ENCODE data around the gene NPTXR.

The NPTXR gene

DNA sequence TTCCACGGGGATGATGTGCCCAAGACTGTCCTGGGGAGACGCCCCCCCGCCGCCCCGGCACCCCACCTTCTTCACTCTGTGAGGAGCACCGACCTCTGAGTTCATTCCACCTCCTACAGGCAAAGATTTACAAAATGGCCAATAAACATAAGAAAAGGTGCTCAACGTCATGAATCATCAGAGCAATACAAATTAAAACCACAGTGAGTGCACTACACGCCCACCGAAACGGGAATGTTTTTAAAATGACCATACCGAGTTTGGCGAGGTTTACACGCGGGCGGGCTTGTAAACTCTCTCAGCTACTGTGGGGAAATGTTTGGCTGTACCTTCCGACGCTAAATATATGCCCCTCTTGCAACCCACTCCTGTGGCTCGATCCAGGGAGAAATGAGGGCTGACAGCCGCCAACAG, 7.9 kb downstream of the NPTXR start:
- no peak overlapping the region for H3K4me3 ChIP-seq (ENCODE audit: low read length)
- TF ChIP-seq ZNF274 (IDR thresholded peaks at IDR 0.05; ENCODE audit: low read depth, low read length): no peak

DNA sequence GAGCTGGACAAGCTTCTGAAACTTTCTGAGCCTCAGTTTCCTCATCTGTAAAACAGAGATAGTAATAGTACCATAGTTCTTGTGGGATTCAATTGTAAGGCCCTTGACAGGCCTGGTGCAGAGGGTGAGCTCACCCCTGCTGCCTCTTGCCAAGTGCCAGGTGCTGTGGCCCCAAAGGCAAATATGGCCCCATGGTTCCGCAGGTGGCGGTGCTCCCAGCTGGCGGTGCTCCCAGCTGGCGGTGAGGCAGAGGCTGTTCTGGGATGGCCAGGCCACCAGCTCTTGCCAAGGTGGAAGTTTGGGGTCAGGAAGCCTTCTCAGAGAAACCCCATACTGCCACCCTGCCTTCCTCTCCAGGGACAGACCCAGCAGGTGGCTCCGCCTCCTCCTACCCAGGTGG, 8.8 kb downstream of the NPTXR start:
- no peak overlapping the region for H3K4me3 ChIP-seq (ENCODE audit: low read length)
- no peak for TF ChIP-seq ZNF274 (IDR thresholded peaks at IDR 0.05; ENCODE audit: low read depth, low read length)

DNA sequence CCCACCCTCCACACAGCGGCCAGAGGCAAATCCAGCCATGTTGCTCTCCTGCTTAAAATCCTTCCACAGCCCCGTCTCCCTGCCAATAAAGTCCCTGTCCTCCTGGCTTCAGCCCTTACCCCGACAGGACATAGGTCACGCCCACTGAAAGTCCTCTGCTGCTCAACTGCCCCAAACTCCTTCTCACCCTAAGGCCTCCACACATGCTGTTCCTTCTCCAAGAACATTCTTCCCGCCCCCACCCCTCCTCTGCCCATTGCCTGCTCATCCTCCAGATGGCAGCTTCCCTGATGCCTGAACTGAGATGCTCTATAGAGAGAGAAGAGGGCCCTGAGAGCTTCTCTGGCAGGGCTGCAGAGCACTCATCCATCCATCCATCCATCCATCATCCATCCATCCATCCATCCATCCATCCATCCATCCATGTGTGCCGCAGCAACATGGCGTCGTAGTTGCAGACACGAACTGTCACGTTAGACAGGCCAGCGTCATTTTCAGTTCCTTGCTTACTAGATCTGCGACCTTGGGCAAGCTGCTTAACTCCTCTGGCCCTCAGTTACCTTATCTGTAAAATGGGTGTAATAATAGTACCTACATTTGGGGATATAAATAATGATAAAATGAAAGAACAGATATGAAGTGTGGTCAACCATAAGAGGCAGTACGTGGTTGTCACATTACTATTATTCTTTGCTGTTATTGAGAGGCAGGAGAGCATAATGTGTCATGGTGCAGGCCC, 9.4 kb downstream of the NPTXR start:
- no peak for TF ChIP-seq ZNF274 (IDR thresholded peaks at IDR 0.05; ENCODE audit: low read depth, low read length)
- no peak overlapping the region for H3K4me3 ChIP-seq (ENCODE audit: low read length)

DNA sequence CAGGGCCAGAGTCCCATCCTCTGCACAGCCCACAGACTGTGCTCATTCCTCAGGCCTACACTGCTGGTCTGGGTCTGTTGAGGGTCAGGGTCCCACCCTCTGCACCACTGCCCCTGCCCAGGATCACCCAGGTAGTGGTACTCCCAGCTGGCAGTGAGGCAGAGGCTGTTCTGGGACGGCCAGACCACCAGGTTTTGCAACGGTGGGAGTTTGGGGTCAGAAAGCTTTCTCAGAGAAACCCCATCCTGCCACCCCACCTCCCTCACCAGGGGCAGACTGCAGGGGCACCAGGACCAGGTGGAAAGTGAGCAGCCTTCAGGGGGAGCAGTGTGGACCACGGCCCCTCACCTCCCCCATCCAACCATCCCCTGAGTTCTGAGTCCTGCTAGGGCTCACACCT, 10.8 kb downstream of the NPTXR start:
- no peak overlapping the region for H3K4me3 ChIP-seq (ENCODE audit: low read length)
- TF ChIP-seq ZNF274 (IDR thresholded peaks at IDR 0.05; ENCODE audit: low read depth, low read length): no peak

DNA sequence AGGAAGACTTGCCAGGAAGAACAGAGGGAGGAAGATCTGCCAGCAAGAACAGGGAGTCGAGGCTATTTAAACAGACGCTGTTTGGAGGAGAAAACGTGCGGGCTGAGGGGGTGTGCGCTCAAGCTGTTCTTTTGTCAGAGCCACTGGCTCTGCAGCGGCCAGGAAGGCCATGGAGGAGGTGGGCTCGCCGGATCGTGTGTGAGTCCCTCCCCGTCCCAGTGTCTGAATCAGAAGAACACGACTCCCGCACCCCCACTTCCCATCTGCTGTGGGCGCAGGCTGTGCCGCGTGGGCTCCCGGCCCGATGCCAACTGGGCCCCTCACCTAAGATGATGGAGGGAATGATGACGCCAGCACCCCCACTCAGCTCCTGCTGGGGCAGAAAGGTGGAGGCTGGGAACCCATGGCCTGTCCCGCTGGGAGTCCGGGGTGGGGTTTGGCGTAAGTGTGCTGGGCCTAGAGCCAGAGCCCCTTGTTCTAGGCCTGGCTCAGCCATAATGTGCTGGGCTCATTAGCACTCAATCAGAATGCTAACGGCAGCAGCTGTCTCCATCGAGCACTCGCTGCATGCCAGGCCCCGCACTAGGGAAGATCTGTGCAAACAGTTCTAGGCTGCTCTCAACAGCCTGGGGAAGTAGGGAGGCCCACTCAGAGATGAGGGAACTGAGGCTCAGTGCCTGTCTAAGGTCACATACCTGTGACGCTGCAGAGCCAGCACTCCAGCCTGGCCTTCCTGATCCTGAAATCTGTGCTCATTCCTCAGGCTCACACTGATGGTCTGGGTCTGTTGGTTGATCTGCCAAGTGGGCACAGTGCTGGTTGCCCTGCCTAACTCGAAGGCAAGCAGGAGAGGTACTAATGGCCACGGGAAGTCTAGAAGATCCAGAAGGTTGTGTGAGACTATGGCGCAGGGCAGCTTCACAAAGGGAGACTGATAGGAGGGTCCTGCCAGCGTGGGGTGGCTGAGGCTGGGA, 11.5 kb downstream of the NPTXR start:
- no peak for TF ChIP-seq ZNF274 (IDR thresholded peaks at IDR 0.05; ENCODE audit: low read depth, low read length)
- no peak overlapping the region for H3K4me3 ChIP-seq (ENCODE audit: low read length)

DNA sequence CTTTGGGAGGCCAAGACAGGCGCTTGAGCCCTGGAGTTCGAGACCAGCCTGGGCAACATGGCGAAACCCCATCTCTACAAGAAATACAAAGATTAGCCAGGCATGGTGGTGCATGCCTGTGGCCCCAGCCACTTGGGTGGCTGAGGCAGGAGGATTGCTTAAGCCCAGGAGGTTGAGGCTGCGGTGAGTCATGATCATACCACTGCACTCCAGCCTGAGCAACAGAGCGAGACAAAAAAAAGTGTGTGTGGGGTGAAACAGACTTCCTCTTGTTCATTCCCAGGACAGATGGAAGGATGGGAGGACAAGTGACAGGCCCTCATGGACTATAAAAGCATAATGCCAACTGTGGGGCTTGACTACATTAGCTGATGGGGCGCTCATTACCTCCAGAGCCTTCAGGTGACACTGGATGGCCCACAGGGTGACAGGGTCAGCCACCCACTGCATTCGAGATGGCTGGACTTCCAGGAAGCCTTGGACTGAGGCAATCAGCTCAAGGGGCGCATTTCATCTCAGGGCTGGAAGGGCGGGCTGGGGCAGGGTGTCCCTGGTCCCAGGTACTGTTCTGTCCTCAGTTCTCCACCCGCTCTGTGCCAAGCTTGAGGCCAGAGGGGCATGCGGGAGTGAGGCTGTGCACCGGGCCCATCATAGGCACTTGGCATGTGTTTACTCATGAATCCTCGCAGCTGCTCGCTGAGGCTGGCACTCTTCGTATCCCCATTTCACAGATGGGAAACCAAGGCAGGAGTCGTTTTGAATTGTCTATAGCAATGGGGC, 12.5 kb downstream of the NPTXR start:
- H3K4me3 ChIP-seq (ENCODE audit: low read length): no peak overlapping the region
- TF ChIP-seq ZNF274 (IDR thresholded peaks at IDR 0.05; ENCODE audit: low read depth, low read length): no peak

DNA sequence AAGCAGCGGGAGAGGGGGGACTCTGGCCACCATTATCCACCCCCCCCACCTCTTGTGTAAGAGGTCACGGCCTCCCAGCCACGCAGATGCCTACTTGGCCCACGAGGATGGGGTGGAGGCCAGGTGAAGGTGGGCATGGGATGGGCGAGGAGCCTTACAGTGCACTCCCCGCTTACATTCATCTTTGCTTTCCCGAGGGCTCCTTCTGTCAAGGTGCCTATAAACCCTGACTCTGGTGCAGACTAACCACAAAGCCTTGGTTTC, 13.1 kb downstream of the NPTXR start:
- no peak for TF ChIP-seq ZNF274 (IDR thresholded peaks at IDR 0.05; ENCODE audit: low read depth, low read length)
- no peak overlapping the region for H3K4me3 ChIP-seq (ENCODE audit: low read length)

DNA sequence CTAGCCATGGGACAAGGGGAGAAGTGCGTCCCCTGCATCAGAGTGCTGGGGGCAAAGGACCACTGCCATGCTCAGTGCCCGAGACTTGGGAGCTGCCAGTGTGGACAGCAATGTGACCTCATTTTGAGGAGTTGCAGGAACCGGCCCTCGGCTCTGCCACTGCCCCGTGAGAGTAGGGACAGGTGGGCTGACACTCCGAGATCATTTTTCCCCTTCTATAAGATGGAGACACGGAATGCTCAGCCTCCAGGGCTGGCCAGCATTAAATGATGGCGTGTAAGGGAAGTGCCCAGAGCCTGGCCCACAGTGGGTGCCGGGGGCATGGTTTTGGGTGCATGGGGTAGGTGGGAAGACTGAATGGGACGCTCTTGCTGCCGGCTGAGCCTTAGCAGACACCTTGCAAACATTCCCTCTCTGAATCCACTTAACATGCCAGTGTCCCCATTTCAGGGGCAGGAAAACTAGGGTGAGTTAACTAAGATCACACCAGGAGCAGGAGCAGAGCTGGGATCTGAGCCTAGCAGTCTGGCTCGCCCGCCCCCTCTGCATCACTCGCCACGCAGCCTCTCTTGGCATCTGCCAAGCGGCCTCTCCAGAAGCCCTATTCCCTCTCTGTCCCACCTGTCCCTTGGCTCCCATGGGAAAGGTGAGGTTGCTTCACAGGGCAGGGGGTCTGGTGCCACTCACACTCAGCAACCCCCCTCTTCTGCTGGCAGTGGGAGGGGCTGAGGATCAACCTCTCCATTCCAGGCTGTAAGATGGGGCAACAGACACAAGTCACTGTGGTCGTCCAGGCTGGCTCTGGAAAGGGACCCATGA, 13.6 kb downstream of the NPTXR start:
- H3K4me3 ChIP-seq (ENCODE audit: low read length): no peak overlapping the region
- no peak for TF ChIP-seq ZNF274 (IDR thresholded peaks at IDR 0.05; ENCODE audit: low read depth, low read length)

DNA sequence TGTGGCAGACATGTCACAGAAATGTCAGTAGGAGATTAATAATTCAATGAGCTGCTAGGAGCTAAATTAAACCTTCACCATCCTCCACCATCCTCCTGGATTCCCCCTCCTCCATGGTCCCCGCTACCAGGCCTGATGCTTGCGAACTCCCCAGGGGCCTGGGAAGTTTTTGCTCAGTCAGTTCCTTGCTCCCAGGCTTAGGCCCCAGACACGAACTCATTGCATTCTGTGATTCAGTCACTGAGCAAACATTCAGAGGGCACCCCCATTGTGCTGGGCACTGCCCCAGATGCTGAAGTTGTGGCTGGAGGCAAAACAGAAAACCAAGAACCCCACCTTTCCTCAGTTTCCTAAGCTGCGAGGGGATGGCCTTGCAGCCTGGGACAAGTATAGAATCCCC, 14.3 kb downstream of the NPTXR start:
- no peak for TF ChIP-seq ZNF274 (IDR thresholded peaks at IDR 0.05; ENCODE audit: low read depth, low read length)

DNA sequence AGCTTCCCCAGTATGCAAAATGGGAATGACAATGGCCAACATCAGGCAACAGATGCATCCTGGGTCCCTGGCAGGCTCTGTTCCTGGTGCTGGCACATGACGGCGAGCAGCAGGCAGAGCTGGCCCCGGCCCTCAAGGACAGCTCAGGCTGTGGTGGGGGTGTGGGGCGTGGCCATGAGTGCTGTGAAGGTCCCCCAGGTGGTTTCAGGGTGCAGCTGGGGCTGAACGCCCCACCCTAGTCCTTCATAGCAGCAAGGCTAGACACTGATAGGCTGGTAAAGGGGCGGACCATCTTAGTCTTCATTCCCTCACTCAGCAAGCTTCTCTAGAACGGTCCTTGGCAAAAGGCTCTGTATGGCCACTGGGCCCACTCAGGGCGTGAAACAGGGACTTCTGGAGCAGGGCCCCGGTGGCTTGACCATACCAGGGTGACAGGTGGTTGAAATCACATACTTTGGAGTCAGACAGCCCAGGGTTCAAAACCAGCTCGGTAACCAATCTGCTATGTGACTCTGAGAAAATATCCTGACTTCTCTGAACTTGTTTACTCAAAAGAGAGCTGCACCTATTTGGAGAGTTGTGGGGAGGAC, 15.1 kb downstream of the NPTXR start:
- TF ChIP-seq ZNF274 (IDR thresholded peaks at IDR 0.05; ENCODE audit: low read depth, low read length): no peak

More for the DNA sequence above, 14.3 kb downstream of the NPTXR start:
- H3K4me3 ChIP-seq (ENCODE audit: low read length): no peak overlapping the region

DNA sequence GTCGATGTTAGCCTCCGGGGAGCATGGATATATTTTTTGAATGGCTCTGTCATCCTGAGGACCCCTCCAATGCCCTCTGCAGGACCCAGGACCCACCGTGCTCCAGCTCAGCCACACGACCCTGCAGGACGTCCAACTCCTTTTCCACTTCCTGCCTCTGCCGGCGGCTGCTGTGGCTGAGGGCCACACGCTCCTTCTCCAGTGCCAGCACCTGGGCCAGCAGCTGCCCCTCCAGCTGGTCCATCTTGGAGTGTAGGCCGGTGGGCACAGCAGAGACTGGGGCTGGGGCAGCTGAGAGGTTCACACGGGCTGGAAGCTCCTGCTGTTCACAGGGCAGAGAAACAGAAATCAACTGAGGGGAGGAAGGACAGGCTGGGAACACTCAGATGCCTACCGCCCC, 15.6 kb downstream of the NPTXR start:
- TF ChIP-seq ZNF274 (IDR thresholded peaks at IDR 0.05; ENCODE audit: low read depth, low read length): no peak

More for the DNA sequence above, 15.1 kb downstream of the NPTXR start:
- no peak overlapping the region for H3K4me3 ChIP-seq (ENCODE audit: low read length)

DNA sequence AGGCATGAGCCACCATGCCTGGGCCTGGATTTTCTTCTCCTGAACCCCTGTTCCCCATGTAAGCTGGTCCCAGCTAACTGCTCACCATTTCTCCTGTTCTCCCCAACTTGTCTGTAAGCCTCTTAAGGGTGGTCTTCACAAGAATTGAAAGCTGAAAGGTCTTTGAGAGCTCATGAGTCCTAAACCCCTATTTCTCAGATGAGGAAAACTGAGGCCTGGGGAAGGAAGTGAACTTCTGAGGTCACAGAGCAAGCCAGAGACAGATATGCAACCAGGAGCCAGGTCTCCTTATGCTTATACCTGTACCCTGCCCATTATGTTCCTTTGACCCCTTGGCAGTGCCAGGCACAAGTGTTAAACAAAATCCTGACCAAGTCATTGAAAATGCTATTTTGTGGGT, 16.3 kb downstream of the NPTXR start:
- no peak overlapping the region for H3K4me3 ChIP-seq (ENCODE audit: low read length)
- no peak for TF ChIP-seq ZNF274 (IDR thresholded peaks at IDR 0.05; ENCODE audit: low read depth, low read length)

More for the DNA sequence above, 15.6 kb downstream of the NPTXR start:
- H3K4me3 ChIP-seq (ENCODE audit: low read length): no peak overlapping the region

DNA sequence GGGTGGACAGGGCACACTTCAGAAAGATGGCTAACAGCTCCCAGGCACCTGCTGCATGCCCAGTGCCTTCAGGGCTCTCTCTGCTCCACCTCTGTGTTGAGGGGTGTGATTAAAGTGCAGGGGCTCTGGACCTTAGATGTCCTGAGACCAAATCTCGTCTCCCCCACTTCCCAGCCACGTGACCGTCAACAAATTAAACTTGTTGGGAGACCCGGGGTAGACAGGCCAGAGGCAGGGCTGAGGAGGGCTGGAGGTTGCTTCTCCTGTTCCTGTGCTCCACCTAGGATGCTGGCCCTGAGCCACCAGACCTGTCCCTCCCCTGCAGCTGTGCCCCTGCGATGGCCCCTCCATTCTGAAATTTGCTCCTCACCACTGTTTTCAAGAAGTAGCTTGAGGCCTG, 17.0 kb downstream of the NPTXR start:
- no peak for TF ChIP-seq ZNF274 (IDR thresholded peaks at IDR 0.05; ENCODE audit: low read depth, low read length)
- H3K4me3 ChIP-seq (ENCODE audit: low read length): no peak overlapping the region
